GM19455 (cell line): Measurements from ENCODE around the gene DCT.
"Not testable (repeated sequence)": the region's sequence is repeated elsewhere in the genome, so short reads cannot be mapped to it uniquely, and the experiment has no call there.

Experiments used
- ATAC-seq: cut with Tn5 transposase; IDR thresholded peaks from one replicate; pipeline ENCODE4 v1.9.1; 2021; ENCODE audit not compliant: unreplicated experiment

The DCT gene

GRCh38 chr13:94479616-94480015 lies at the start of gene DCT:
Gene DCT, minus strand, starts transcription at chr13:94479682. Its CDS starts 427 bp downstream, at chr13:94479255.
- ATAC-seq = no peak

GRCh38 chr13:94526956-94527355 lies 47.5 kb upstream of the DCT start:
- not testable (repeated sequence) for ATAC-seq

- no peak for ATAC-seq
These were observed 46.3 kb upstream of the DCT start for GRCh38 chr13:94525781-94526180.

GRCh38 chr13:94524407-94524806 lies 44.9 kb upstream of the DCT start:
- ATAC-seq = no peak

GRCh38 chr13:94520001-94520400 lies 40.5 kb upstream of the DCT start:
- ATAC-seq = no peak

- ATAC-seq = no peak
These were observed 37.0 kb upstream of the DCT start for GRCh38 chr13:94516456-94516855.

GRCh38 chr13:94515911-94516310 lies 36.4 kb upstream of the DCT start:
- no peak for ATAC-seq

GRCh38 chr13:94515374-94515773 lies 35.9 kb upstream of the DCT start:
- ATAC-seq = no peak

GRCh38 chr13:94513026-94513425 lies 33.5 kb upstream of the DCT start:
- no peak for ATAC-seq

GRCh38 chr13:94505730-94506129 lies 26.2 kb upstream of the DCT start:
- ATAC-seq = no peak

GRCh38 chr13:94503851-94504250 lies 24.4 kb upstream of the DCT start:
- no peak for ATAC-seq

GRCh38 chr13:94498831-94499230 lies 19.3 kb upstream of the DCT start:
- ATAC-seq = not testable (repeated sequence)

GRCh38 chr13:94495806-94496205 lies 16.3 kb upstream of the DCT start:
- ATAC-seq = no peak

GRCh38 chr13:94494026-94494425 lies 14.5 kb upstream of the DCT start:
- no peak for ATAC-seq

- no peak for ATAC-seq
These were observed 7.6 kb upstream of the DCT start for GRCh38 chr13:94487043-94487442.

- ATAC-seq = no peak
These were observed 4.5 kb upstream of the DCT start for GRCh38 chr13:94483970-94484369.

GRCh38 chr13:94481941-94482340 lies 2.5 kb upstream of the DCT start:
- ATAC-seq = no peak

- ATAC-seq = no peak
These were observed 1.2 kb upstream of the DCT start for GRCh38 chr13:94480672-94481145.

- no peak for ATAC-seq
These were observed 569 bp downstream of the DCT start for GRCh38 chr13:94478913-94479312.

GRCh38 chr13:94470126-94470525 lies 9.4 kb downstream of the DCT start:
- ATAC-seq = no peak

GRCh38 chr13:94464771-94465170 lies 14.7 kb downstream of the DCT start:
- no peak for ATAC-seq

- no peak for ATAC-seq
These were observed 16.8 kb downstream of the DCT start for GRCh38 chr13:94462670-94463069.

- ATAC-seq = no peak
These were observed 20.4 kb downstream of the DCT start for GRCh38 chr13:94459116-94459515.

GRCh38 chr13:94455414-94455813 lies 24.1 kb downstream of the DCT start:
- no peak for ATAC-seq
